C4-2B (cell line): ENCODE data around the gene AGMAT.

Source experiments
- H3K27ac ChIP-seq: fragments of 450-650 bp; 2 replicates; pipeline ENCODE4 v1.5.1; 2017
- CTCF ChIP-seq: fragments of 450-650 bp; conservative IDR thresholded peaks from 2 replicates; pipeline ENCODE4 v1.5.1; 2017; ENCODE audit warnings: mild to moderate bottlenecking
- ZFX ChIP-seq: fragments of 450-650 bp; IDR thresholded peaks from 2 replicates; pipeline ENCODE4 v1.6.1; 2017

The AGMAT gene

GRCh38 chr1:15546641-15547040 is 38.2 kb downstream of the AGMAT start:
- no peak for TF ChIP-seq CTCF
- TF ChIP-seq ZFX, result no peak
- H3K27ac ChIP-seq, result no peak overlapping the region

GRCh38 chr1:15543589-15544568 is 41.0 kb downstream of the AGMAT start:
- TF ChIP-seq CTCF (no peak), ZFX (no peak)
- no peak overlapping the region for H3K27ac ChIP-seq

GRCh38 chr1:15543251-15543588 is 41.6 kb downstream of the AGMAT start:
- no peak overlapping the region for H3K27ac ChIP-seq
- TF ChIP-seq CTCF, result no peak
- TF ChIP-seq ZFX, result no peak

GRCh38 chr1:15542388-15543250 is 42.2 kb downstream of the AGMAT start:
- no peak for TF ChIP-seq CTCF
- no peak for TF ChIP-seq ZFX
- no peak overlapping the region for H3K27ac ChIP-seq

- no peak overlapping the region for H3K27ac ChIP-seq
- TF ChIP-seq CTCF (no peak), ZFX (no peak)
Observed at GRCh38 chr1:15541231-15541792, 43.5 kb downstream of the AGMAT start.

GRCh38 chr1:15540186-15540585 is 44.7 kb downstream of the AGMAT start:
- H3K27ac ChIP-seq, result no peak overlapping the region
- TF ChIP-seq ZFX (no peak), CTCF (no peak)

GRCh38 chr1:15538771-15539170 is 46.1 kb downstream of the AGMAT start:
- peak overlapping the region; percentile 48; the same call in 1 of the 2 replicates for H3K27ac ChIP-seq

More at GRCh38 chr1:15538771-15539170, 46.1 kb downstream of the AGMAT start:
- TF ChIP-seq ZFX, result no peak
- TF ChIP-seq CTCF, result no peak
